Kidney (tissue), 14 donors: ENCODE data around the gene PRDM16. TPM values are rescaled to one million over a fixed set of nuclear protein-coding genes. Genes with fewer than 3 reads are reported as not detected.

Experiments used
- DNase-seq, 5 donors: peaks; one replicate each; pipeline ENCODE4 v3.0.0-alpha.2; 2013 to 2020
- FAIRE-seq: peaks from 2 replicates; lab custom pipeline; 2012; peaks lifted over from hg19 to GRCh38; lab: Jason Lieb, UNC
- H3K27ac ChIP-seq, 2 donors: one replicate each; pipeline ENCODE4 v1.7.0; 2013; ENCODE audit warnings: low read depth in 2 of 2, low read length in 2 of 2, inconsistent platforms in 1 of 2
- H3K27me3 ChIP-seq: one replicate; pipeline ENCODE4 v1.7.1; 2013; ENCODE audit warnings: low read length, inconsistent platforms; ENCODE audit not compliant: control insufficient read depth, insufficient read depth
- H3K36me3 ChIP-seq, 3 donors: one replicate each; pipeline versions ENCODE4 v1.7.0 to v1.7.1; 2013; ENCODE audit warnings: low read length in 3 of 3, control low read depth in 1 of 3, inconsistent platforms in 1 of 3; ENCODE audit not compliant: insufficient read depth in 3 of 3, control insufficient read depth in 2 of 3
- H3K4me1 ChIP-seq, 3 donors: one replicate each; pipeline versions ENCODE4 v1.7.0 to v1.7.1; 2013; ENCODE audit warnings: low read length in 3 of 3, inconsistent platforms in 1 of 3, low read depth in 1 of 3; ENCODE audit not compliant: control insufficient read depth in 2 of 3, insufficient read depth in 2 of 3
- H3K4me3 ChIP-seq, 3 donors: one replicate each; pipeline versions ENCODE4 v1.7.0 to v1.8.1; 2013; ENCODE audit warnings: low read length in 3 of 3, control low read depth in 1 of 3, inconsistent platforms in 1 of 3
- H3K9ac ChIP-seq, 3 donors: one replicate each; pipeline versions ENCODE4 v1.7.0 to v1.7.1; 2013; ENCODE audit warnings: low read length in 3 of 3, control low read depth in 1 of 3, inconsistent platforms in 1 of 3
- H3K9me3 ChIP-seq, 3 donors: one replicate each; pipeline versions ENCODE4 v1.7.0 to v1.7.1; 2013; ENCODE audit warnings: low read length in 3 of 3, control low read depth in 1 of 3, inconsistent platforms in 1 of 3; ENCODE audit not compliant: control insufficient read depth in 2 of 3, insufficient read depth in 1 of 3
- intact Hi-C: fragments of 100-400 bp; cut with DNase I; formaldehyde crosslinking; loops from one replicate; pipeline ENCODE4 v1.11.1; 2022
- polyA plus RNA-seq: library from polyadenylated mRNA; stranded (reverse); fragments of 350-450 nt; fragmentation: Illumina TruSeq; extraction: RNeasy Lipid Tissue Mini Kit (QIAGEN cat#74804); gene quantifications from one replicate; pipeline ENCODE4 v1.2.3, GENCODE V29; 2014; ENCODE audit warnings: low read depth, low replicate concordance; ENCODE audit not compliant: insufficient read depth
- total RNA-seq: library from RNA; stranded (reverse); fragmentation: NEBNext Ultra II Directional; extraction: Animal tissue kit (Norgen Biotek cat#: 25700); gene quantifications from one replicate; pipeline ENCODE4 v1.2.1, GENCODE V29; 2021
- TF ChIP-seq, protein P1 (sequence below): IDR thresholded peaks from 3 replicates; pipeline ENCODE4 v1.5.1; 2012; ENCODE audit warnings: mild to moderate bottlenecking, moderate library complexity, borderline replicate concordance; ENCODE audit not compliant: insufficient read depth; ENCODE audit errors: extremely low read depth
- donor health status: control.
- donor health status: control.
- donor health status: control.
- donor health status: control.
- donor health status: control.
- donor health status: DM: yes; HTN: yes; CAD: no.
- donor health status: Normal renal cell carcinoma (clear cell type).

PRDM16 gene
- total and polyA plus RNA-seq, 2 donors from 2014 or later = 3.0 to 21.9 TPM

DNA sequence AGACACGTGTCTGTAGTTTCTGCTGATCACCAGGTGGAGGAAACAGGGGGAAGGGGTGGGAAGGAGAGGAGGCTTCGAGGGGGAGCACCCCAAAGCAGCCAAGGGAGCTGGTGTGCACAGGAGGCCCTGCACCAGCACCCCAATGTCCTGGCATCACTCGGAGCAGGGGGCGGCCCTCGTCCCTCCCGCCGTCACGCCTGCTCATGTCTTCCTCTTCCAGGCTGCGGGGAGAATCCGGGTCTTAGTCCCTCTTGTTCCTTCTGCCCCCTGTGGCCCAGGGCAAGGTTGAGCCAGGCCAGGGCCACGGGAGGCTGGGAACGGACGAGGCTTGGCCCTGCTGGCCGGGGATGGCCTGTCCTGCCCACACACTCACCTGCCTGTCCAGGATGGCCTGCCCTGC, 364.1 kb downstream of the PRDM16 start:
- Histone ChIP-seq H3K9me3 (no peaks in the 10 kb centered on the region), H3K27me3 (no peaks in the 10 kb centered on the region), H3K4me1 (no peaks in the 10 kb centered on the region), H3K4me3 (no peak overlapping the region), H3K36me3 (no peaks in the 10 kb centered on the region), H3K27ac (no peak overlapping the region), H3K9ac (no peak overlapping the region)
- DNase-seq = peak in 1 of 5 donors; percentile 47
- TF ChIP-seq, protein P1, sequence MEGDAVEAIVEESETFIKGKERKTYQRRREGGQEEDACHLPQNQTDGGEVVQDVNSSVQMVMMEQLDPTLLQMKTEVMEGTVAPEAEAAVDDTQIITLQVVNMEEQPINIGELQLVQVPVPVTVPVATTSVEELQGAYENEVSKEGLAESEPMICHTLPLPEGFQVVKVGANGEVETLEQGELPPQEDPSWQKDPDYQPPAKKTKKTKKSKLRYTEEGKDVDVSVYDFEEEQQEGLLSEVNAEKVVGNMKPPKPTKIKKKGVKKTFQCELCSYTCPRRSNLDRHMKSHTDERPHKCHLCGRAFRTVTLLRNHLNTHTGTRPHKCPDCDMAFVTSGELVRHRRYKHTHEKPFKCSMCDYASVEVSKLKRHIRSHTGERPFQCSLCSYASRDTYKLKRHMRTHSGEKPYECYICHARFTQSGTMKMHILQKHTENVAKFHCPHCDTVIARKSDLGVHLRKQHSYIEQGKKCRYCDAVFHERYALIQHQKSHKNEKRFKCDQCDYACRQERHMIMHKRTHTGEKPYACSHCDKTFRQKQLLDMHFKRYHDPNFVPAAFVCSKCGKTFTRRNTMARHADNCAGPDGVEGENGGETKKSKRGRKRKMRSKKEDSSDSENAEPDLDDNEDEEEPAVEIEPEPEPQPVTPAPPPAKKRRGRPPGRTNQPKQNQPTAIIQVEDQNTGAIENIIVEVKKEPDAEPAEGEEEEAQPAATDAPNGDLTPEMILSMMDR = no peak
- intact Hi-C loops = no loop called here
- no peak for FAIRE-seq

DNA sequence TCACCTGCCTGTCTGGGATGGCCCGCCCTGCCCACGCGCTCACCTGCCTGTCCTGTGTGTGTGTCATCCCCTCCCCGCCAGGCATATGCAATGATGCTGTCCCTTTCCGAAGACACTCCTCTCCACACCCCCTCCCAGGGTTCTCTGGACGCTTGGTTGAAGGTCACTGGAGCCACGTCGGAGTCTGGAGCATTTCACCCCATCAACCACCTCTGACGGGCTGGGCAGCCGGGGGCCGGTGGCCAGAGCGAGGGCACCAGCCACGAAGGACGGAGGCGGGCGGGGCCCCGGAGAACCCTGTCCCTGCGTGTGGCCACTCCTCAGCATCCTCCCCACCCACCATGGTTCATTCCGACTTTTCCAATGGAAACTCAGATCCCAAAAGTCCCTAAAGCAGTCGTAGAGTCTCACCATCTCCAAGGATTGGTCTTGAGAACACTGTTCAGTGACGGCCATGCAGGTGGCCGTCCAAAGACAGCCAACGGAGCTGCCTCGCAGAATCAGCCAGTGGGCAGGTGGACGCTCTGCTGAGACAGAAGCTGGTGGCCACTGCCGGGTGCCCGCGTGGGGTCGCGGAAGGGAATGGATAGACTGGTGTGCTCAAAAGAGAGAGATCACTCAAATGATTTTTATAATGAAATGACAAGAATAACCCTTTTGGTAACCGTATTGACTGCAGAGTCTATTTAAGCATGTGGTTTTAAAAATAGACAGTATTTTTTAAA, 364.8 kb downstream of the PRDM16 start:
- Histone ChIP-seq H3K9me3 (no peaks in the 10 kb centered on the region), H3K9ac (no peak overlapping the region), H3K27me3 (no peaks in the 10 kb centered on the region), H3K4me3 (no peak overlapping the region), H3K36me3 (no peaks in the 10 kb centered on the region), H3K27ac (no peak overlapping the region), H3K4me1 (no peaks in the 10 kb centered on the region)
- DNase-seq (peak in 1 of 5 donors; percentile 55), FAIRE-seq (no peak)
- intact Hi-C loops = no loop called here
- TF ChIP-seq, protein P1 = no peak

DNA sequence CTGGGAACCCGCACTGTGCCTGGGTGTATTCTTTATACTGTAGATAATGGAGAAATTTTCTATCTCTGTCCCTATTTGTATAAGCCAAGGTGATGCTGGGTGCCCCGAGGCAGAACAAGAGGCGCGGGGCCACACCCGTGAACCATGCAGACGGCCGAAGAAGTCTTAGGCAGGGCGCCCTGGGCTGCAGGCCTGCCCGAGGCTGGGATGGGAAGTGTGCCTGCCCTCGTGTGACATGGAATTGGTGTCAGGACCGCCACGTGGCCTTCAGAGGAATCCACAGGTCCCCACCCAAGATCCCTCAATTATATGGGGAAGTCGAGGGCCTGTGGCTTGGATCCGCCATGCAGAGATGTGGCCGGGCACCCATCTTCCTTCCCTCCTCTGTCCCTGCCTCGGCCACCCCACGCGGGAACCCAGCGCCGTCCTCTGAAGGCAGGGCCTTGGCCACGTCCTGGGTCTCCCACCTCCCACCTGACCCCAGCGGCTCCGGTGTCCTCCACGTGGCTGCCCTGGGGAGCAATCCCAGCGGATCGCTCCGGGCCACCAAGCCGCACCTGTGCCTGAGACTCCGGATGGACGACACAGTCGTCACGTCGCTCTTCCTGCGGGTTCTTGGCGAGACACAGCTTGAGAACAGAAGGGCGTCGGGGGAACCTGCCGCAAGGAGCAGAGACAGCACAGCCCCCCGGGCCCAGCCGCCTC, 365.6 kb downstream of the PRDM16 start:
- H3K27ac ChIP-seq = no peak overlapping the region
- no peaks in the 10 kb centered on the region for H3K4me1 ChIP-seq
- no peaks in the 10 kb centered on the region for H3K9me3 ChIP-seq
- H3K27me3 ChIP-seq = no peaks in the 10 kb centered on the region
- intact Hi-C loops = no loop called here
- no peaks in the 10 kb centered on the region for H3K36me3 ChIP-seq
- H3K9ac ChIP-seq = no peak overlapping the region
- FAIRE-seq = no peak
- TF ChIP-seq, protein P1 = no peak
- no peak overlapping the region for H3K4me3 ChIP-seq
- peak in 1 of 5 donors; percentile 64 for DNase-seq
